GM23338 (cell line): ENCODE results near the gene GPR3. TPM values are rescaled to one million over a fixed set of nuclear protein-coding genes. Genes with fewer than 3 reads are reported as not detected.

Source experiments
- CREB1 ChIP-seq: fragments of 250-450 bp; sonication (Bioruptor Pico); IDR thresholded peaks from 2 replicates; pipeline ENCODE4 v1.5.0; 2020; ENCODE audit warnings: low read depth, mild to moderate bottlenecking, moderate library complexity
- ETS1 ChIP-seq: IDR thresholded peaks from 2 replicates; pipeline ENCODE4 v1.6.1; 2016; ENCODE audit warnings: antibody characterized with exemption
- EZH2phosphoT487 ChIP-seq: fragments of 200-600 bp; sonication (generic); IDR thresholded peaks from one replicate; pipeline ENCODE4 v1.8.1; 2018; ENCODE audit warnings: antibody characterized with exemption; ENCODE audit not compliant: unreplicated experiment
- JUNB ChIP-seq: IDR thresholded peaks from one replicate; pipeline ENCODE4 v1.6.1; 2016; ENCODE audit warnings: antibody characterized with exemption; ENCODE audit not compliant: unreplicated experiment
- NANOG ChIP-seq: IDR thresholded peaks from 2 replicates; pipeline ENCODE4 v1.6.1; 2016; ENCODE audit warnings: antibody characterized with exemption, borderline replicate concordance
- POLR2AphosphoS5 ChIP-seq: IDR thresholded peaks from 2 replicates; pipeline ENCODE4 v1.6.1; 2016; ENCODE audit warnings: antibody characterized with exemption, low read depth
- STAT1 ChIP-seq: IDR thresholded peaks from one replicate; pipeline ENCODE4 v1.6.1; 2016; ENCODE audit warnings: antibody characterized with exemption; ENCODE audit not compliant: unreplicated experiment
- ZNF114 ChIP-seq: fragments of 250-450 bp; sonication (Bioruptor Pico); IDR thresholded peaks from 2 replicates; pipeline ENCODE4 v1.5.0; 2020; ENCODE audit warnings: mild to moderate bottlenecking, moderate library complexity
- ZNF331 ChIP-seq: fragments of 250-450 bp; sonication (Bioruptor Pico); IDR thresholded peaks from 2 replicates; pipeline ENCODE4 v1.5.0; 2020; ENCODE audit warnings: low read depth, mild to moderate bottlenecking, moderate library complexity
- ZNF462 ChIP-seq: fragments of 250-450 bp; sonication (Bioruptor Pico); IDR thresholded peaks from 2 replicates; pipeline ENCODE4 v1.5.0; 2020; ENCODE audit warnings: mild to moderate bottlenecking, moderate library complexity
- polyA plus RNA-seq: library from polyadenylated mRNA; unstranded; fragments of >200 nt; fragmentation: Nextera tagmentation; extraction: Ambion mirVana; gene quantifications from 2 replicates; pipeline ENCODE4 v1.2.1, GENCODE V29; 2016
- total RNA-seq: library from RNA; depleted of rRNA; stranded (reverse); fragments of >200 nt; shearing (Covaris generic); gene quantifications from 2 replicates; pipeline ENCODE4 v1.2.3, GENCODE V29; 2014
- TF ChIP-seq, protein P1 (sequence below), 2 experiments: fragments of 200-600 bp in 1 of 2; sonication (generic) in 1 of 2; conservative IDR thresholded peaks; 2 replicates each; pipeline versions ENCODE4 v1.5.1 to v1.6.1; 2016 to 2017; ENCODE audit warnings: antibody characterized with exemption in 2 of 2, low read depth in 2 of 2, mild to moderate bottlenecking in 2 of 2, moderate library complexity in 1 of 2

Gene GPR3
- total and polyA plus RNA-seq, 2 experiments from 2014 or later, result 5.9 to 9.1 TPM

- TF ChIP-seq ZNF462 (no peak), ETS1 (no peak), POLR2AphosphoS5 (no peak), CREB1 (CRISPR knock-in tag) (no peak), JUNB (no peak), EZH2phosphoT487 (no peak), ZNF114 (CRISPR knock-in tag) (no peak), ZNF331 (CRISPR knock-in tag) (no peak), STAT1 (no peak), NANOG (no peak)
- TF ChIP-seq, protein P1, sequence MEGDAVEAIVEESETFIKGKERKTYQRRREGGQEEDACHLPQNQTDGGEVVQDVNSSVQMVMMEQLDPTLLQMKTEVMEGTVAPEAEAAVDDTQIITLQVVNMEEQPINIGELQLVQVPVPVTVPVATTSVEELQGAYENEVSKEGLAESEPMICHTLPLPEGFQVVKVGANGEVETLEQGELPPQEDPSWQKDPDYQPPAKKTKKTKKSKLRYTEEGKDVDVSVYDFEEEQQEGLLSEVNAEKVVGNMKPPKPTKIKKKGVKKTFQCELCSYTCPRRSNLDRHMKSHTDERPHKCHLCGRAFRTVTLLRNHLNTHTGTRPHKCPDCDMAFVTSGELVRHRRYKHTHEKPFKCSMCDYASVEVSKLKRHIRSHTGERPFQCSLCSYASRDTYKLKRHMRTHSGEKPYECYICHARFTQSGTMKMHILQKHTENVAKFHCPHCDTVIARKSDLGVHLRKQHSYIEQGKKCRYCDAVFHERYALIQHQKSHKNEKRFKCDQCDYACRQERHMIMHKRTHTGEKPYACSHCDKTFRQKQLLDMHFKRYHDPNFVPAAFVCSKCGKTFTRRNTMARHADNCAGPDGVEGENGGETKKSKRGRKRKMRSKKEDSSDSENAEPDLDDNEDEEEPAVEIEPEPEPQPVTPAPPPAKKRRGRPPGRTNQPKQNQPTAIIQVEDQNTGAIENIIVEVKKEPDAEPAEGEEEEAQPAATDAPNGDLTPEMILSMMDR (conservative IDR thresholded peaks at IDR 0.05; ENCODE audit: low read depth in 2 of 2), result no peak
Observed at GRCh38 chr1:27413004-27413403, 20.6 kb downstream of the GPR3 start (continued).
